GM21515 (cell line): ENCODE results near the gene GAPT.
A peak's percentile ranks its signal among the peaks of the same experiment; 100 is the strongest.

Source experiments
- ATAC-seq: cut with Tn5 transposase; IDR thresholded peaks from one replicate; pipeline ENCODE4 v1.9.1; 2021; ENCODE audit not compliant: unreplicated experiment

GAPT gene

DNA sequence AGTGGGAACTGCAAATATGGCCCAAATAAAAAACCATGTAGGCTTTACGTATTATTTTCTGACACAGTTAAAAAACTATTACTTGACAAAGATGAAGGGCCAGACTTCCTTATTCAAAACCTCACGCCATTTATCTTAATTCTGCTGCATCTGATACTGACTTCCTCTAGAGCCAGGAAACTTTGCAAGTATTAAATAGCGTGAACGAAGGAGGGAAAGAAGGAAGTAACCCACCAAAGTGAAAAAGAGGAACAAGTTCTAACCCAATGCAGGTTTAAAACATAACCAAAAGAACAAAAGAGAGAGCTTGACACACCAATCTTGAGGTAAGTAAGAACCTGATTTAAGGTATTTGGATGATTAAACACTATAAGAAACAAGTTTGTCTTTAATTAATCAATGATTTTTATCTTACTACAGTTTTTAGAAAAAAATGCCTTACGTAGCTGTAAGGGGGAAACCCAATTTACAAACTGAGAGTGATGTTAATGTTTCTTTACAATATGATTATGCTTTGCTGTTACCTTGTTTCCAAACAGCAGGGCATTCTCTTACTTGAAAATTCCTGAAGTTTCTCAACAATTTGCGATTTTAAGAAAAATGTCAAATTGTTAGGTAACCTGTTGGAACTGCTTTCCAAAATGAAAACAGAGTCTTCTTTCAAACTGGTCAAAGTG lies at the start of gene GAPT:
Gene GAPT (plus strand): TSS at position 220 of the 677 bp plus-strand sequence. CDS start 3,102 bp downstream, outside the sequence.
- ATAC-seq, result peak; percentile 90

DNA sequence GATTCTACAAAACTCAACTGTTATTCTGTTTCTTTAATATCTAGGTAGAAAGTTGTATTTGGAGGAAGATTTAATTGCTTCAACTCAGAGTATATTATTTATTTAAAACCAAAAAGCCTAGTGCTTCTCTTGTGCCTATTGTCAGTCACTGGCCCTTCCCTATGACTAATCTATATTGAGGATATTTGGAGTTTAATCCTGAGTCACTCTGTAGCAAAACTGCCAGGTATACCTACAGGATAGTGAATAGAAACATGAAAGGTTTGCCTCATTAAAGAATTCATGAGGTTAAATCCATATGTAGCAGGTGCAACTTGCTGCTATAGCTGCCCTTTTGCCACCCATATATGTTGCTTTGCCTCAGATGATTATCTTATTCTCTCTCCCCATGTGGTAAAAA lies 46.4 kb upstream of the GAPT start:
- ATAC-seq, result no peak

DNA sequence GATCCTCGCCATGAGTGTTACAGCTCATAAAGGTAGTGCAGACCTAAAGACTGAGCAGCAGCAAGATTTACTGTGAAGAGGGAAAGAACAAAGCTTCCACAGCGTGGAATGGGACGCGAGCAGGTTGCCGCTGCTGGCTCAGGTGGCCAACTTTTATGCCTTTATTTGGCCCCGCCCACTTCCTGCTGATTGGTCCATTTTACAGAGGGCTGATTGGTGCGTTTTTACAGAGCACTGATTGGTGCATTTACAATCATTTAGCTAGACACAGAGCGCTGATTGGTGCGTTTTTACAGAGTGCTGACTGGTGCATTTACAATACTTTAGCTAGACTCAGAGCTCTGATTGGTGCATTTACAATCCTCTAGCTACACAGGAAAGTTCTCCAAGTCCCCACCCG lies 45.2 kb upstream of the GAPT start:
- no peak for ATAC-seq

DNA sequence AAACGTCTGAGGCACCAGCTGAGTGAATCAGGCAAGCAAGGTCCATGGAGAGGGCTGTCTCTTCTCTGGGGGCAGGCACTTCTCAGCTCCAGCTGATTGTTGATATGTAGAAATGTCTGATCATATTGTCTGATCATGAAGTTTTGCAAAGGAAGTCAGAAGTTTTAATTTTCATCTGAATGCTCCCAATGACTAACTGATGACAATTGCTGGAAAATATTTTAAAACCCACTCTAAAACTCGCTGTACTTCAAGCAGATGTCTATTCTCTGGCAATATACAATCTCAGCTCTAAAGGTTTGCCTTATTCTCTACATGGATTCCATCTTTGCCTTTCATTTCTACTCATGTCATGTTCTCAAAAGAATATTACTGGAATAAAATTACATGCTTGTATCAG lies 44.0 kb upstream of the GAPT start:
- no peak for ATAC-seq

DNA sequence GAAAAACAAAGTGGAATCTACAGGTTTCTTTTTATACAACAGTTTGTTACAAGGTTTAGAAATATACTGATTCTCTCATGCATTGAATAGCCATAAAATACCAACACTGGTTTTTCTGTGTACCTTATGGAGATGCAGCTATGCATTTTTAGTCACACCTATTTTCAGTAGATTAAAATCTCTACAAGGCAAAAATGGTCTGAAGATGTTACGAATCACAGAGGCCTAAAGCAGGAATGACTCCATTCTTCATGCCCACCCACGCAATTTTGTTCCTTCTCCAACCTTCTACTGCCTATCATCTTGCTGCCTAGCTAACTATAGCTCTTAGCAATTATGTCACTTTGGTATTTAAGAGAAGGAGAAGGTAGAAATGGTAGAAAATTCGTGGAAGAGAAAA lies 41.2 kb upstream of the GAPT start:
- no peak for ATAC-seq

DNA sequence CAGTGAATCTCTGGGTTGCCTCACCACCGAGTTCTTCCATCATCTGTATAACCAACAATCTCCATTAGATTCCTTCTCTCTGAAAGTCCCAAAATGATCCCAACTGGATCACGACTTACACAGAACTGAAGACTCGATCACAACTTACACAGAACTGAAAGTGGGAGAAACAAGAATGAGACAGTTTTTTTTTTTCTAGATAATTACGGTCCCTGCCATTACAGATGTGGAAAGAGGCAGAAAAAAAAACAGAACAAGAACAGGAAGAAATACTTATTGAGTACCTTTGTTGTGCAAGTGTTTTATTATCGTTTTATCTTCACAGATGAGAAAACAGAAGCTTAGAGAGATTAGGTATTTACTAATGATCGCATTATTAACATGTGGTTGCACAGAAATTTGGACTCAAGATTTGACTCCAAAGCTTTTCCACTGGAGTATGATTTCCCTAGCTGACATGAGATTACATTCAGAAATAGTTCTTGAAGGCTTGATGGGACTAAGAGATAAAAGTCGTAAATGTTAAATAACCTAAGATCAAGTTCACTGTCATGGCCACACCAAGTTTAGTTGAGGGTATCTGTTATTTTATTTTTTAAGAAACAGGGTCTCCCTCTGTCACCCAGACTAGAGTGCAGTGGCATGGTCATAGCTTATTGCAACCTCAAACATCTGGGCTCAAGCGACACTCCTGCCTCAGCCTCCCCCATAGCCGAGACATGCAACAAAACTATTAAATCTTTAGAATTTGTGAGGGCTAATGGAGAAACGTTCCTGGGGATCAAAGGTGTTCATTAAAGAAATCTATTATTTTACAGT lies 40.2 kb upstream of the GAPT start:
- ATAC-seq, result no peak

DNA sequence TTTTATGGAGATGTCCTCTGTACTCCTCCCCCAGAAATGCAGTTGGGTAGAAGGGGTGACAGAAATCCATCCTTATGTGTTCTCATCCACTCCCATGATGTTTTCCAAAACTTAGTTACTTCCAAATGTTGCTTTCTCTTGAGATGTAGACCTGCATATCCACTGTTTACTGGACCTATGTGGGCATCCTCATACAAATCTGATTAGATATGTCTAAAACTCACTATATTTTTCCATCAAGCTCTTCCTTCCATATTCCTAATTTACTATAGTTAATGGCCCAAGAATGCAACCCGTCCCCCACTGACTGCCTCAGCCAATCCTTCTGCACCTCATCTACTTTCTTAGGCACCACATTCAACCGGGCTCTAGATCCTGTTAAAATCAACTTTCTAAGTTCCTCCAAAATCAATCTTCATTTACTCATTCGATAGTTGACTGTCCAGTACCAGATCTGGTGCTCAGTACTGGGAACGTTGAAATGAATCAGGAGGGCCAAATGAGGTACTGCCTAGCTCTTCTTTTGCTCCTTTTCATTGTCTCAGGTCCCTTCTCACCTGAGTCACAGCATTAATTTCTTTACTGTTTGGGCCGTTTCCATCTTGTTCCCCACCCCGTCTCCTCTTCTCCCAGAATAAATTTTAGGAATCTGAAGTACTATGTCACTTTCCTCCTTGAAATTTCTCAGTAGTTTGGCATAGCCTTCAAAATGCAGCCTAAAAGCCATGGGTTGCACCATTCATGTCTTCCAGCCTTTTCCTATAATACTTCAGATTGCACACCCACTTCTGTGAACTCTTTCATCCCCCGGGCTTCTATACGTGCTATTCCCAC lies 39.3 kb upstream of the GAPT start:
- no peak for ATAC-seq

DNA sequence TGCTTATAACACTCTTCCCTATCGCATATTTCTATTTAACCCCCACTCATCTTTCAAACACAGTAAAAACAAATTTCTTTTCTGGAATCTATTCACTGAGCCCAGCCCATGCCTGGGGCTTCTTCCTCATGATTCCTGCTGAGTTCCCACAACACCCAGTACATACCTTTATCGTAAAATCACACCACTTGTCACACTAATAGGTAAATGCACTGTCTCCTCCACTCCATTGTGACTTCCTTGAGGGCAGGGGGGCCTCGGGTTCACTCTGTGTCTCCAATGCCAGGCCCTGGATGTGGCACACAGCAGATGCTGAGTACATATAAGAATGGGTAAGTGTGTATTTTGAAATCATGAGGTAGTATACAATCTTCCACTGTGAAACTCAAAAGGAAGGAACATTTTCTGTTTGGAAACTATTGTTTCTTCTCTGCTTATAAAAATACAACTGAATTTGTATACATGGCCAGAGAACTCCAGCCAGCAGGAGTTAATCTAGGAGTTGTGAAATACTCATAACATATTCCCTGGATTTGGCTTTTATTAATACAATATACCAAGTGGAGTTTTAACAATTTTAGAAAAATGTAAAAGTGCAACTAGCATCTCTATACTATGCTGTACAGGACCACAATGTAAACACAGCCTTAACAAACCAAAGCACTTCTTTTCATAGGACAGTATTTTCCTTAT lies 38.5 kb upstream of the GAPT start:
- ATAC-seq, result no peak

DNA sequence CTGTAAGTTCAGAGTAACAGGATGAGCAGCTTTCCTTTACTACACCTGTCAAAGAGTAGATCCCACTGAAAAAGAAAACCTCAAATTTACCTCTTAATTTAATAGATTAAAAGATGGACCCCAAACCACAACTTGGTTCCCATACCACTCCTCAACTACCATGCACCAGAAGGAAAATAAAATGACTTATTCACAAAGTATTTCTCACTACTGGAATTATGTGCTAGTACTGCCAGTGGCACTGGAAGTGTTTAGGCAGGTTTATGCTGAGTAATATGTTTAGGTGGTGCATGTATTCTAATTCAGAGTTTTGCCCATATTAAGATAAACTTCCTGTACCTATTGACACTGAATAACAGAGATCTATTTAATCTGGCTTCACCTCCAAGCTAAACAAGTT lies 37.9 kb upstream of the GAPT start:
- no peak for ATAC-seq

DNA sequence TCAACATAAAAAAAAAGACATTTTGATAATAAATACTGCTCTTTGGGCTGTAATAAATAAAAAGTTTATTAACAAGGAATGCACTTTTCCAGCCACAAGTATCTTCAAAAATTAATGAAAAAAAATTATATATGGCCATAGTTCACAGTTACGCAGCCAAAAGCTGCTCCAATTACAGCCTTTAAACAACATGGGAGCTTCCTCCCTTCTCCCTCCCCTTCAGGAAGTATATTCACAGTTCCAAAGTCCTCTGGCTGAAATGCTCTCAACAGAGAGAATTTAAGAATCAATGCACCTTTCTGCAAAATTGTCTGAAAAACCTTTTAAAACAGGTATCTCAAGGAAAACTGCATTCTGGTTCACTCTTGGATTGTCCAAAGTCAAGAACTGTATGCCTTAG lies 37.2 kb upstream of the GAPT start:
- no peak for ATAC-seq

DNA sequence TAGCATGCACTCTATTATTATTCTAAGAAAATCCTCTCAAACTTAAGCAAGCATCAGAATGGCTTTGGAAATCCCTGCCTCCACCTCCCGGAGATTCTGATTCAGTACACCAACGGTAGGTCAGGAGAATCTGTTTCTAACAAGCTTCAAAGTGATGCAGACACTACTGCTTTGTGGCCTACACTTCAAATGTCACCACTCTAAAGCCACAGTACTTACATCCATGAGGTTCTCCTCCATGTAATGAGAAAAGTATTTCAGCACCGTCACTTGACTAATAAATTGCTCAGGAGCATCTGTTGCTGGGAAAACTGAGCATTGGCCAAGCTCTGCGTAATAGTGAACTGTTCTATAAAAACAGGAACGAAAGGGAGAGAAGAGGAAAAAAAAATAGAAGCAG lies 36.2 kb upstream of the GAPT start:
- no peak for ATAC-seq

DNA sequence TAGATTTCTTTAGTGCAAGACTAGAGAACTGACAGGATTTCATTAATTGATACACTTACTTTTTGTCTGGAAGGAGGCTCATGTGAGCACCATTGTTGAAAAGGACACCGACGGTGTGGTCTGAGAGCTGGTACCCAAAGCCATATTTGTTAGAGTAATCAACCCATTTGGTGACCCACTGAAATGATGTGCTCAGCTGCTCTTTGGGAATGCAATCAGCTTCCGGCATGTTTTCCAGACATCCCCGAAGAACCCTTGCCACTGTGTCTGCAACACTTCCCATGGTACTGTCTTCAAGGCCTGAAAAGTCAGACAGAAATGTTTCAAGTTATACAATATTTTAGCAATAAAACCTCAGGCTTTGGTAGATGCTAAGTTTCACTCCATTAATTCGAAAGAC lies 35.8 kb upstream of the GAPT start:
- ATAC-seq, result no peak

DNA sequence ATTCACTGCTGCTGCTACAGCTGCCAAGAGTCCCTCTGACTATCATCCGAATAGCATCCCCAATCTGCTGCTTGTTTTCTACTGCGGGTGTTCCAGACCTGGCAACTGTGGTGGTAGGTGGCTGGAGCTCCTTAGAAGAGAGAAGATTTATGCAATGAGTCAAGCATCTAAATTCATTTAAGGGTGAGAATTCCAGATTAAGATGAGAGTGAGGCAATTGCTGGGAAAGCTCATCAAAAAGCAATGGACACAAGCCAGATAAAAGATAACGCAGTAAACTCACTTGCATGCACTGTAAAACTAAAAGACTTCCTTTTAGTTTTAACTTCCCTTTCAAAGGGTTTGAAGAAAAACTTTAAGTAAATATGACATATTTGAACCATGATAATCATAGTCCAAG lies 35.2 kb upstream of the GAPT start:
- ATAC-seq, result no peak

DNA sequence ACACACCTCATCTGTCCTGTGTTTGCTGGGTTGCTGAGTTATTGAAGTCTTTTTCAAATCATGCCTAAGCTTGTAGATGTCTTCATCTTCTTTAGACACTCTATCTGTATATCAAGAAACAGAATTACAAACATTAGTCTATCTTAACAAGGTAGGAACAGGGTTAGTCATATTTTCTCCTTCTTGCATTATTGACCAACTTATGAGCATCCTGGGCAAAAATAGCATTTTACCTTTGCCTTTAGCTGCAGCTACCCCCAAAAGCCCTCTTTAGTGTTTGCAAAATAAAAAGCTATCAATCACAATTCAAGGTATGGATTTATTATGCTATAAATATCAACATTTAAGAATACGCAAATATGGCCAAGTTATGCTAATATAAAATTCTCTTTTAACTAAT lies 34.7 kb upstream of the GAPT start:
- no peak for ATAC-seq

DNA sequence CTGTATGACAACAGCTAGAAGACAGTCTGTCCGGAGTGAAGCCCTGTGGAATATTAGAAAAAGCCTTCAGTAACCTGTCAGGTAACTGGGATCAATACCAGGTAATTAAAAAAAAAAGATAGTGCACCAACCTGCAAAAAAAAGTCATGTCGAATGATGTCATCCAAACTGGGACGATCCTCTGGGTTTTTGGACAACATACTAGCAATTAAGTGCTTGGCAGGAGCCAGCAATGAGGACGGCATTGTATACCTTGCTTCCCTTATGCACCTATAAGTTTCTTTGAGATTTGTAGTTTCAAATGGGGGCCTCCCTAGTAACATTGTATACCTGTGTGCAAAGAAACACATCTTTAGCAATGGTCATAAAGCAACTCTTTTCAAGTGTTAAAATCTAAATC lies 34.2 kb upstream of the GAPT start:
- no peak for ATAC-seq

DNA sequence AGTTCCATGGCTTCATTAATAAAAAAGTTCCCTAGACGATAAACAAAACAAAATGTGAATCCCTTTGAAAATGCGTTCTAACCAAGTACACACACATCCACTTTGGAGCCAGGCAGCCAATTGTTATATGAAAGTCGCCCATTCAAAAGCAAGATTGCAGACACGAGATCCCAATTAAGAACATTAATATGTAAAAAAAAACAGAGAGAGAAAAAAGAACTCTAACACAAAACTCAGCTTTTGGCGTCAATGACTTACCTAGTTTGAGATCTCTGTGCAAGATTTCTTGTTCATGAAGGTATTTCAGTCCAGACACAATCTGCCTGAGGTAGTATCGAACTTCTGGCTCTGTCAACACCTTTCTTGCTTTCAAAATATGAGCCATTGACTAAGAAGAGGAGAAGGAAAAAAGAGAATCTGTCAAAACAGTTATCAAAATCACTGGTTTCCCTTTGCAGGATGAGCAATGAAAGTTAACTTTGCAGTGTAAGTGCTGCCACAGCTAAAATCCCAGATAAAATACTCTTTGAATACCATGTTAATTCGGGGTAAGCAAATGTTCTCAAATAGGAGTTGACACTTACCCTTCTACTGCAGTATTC lies 33.0 kb upstream of the GAPT start:
- ATAC-seq, result no peak

DNA sequence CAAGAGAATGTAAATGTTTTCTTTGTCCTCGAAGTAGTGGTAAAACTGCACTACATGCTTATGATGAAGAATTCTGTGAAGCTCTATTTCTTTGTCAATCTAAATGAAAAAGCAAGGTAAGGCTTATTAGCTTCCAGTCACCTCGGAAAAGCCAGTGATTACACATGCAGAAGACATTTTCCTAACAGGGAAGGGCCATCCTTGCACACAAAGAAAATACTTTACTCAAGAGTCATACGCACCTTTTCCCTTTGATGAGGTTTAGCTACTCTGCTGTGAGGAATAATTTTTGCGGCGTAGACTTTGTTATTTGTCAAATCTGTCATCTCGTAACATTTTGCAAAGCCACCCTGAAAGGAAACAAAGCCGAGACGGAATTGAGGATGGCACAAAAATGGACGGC lies 32.5 kb upstream of the GAPT start:
- no peak for ATAC-seq

DNA sequence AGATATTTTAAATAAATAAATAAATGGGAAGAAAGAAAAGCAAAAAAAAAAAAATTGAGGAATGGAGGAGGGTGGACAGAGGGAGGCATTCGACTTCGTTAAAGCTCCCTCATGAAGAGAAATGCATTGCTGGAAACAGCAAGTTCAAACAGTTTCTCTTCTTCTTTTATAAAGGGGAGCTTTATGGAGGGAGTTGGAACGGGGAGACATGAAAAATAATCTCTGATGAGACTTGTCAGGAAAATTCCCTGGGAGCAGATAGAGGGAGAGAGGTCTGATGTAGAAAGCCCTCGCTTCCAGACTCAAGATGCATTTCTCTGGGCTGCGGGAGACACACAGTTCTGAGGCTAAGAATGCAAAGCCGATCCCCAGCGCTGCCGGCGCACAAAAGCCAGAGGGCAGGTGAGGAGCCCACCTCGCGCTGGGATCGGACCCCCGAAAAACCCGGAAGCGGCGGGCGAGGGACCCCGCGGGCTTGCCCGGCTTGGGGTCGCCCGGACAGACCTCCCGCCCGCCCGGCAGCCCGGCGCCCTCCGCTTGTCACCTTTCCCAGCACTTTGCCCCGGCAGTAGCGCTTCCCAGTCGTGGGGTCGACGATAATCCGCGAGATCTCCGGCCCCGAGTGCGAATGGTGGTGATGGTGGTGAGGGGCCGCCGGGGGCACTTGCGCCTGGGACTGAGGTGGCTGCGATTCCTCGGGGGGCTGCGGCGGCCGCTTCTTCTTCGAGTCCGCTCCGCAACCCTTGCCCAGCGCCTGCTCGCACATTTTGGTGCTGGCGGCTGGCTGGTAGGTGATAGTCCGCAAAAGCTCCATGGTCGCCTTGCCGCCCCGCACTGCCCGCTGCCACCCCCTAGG lies 31.9 kb upstream of the GAPT start:
- ATAC-seq, result peak; percentile 2

DNA sequence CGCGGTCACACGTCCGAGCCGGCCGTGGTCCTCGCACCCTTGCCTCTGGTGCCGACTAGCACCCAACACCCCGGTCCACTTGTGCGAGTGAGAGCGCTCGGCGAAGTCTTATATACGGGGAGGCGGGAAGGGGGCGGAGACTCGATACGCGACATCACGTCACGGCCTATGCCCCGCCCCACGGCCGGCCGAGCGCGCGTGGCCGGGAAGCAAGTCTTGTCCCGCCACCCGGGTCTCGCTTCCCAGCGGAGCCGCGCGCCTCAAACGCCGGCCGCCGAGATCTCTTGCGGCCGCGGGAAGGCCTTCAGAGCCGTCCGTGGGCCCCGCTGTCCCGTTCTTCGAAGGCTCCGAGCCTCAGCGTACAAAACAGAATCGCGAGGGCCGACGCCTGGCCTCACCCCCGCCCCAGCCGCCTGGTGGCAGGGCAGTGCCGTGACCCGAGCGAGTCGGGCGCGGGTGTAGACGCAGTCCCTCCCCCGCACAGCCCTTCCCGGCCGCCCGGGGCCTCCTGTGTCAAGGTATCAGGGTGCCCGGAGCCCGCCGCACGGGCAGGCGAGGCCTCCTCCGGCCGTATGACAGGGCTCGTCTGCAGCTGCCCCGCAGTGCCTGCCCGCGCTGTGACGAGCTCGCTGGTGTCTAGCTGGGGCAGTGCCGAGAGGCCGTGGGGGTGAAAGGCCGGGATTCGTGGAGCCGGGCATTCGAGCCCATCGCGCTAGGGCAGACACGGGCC lies 31.1 kb upstream of the GAPT start, which contains the start of gene PLK2:
Gene PLK2 (minus strand): TSS at position 85 of the 730 bp plus-strand sequence. CDS start 127 bp downstream, outside the sequence.
- ATAC-seq, result peak; percentile 76
